Measurements from ENCODE around the gene INF2.

Gene INF2

DNA sequence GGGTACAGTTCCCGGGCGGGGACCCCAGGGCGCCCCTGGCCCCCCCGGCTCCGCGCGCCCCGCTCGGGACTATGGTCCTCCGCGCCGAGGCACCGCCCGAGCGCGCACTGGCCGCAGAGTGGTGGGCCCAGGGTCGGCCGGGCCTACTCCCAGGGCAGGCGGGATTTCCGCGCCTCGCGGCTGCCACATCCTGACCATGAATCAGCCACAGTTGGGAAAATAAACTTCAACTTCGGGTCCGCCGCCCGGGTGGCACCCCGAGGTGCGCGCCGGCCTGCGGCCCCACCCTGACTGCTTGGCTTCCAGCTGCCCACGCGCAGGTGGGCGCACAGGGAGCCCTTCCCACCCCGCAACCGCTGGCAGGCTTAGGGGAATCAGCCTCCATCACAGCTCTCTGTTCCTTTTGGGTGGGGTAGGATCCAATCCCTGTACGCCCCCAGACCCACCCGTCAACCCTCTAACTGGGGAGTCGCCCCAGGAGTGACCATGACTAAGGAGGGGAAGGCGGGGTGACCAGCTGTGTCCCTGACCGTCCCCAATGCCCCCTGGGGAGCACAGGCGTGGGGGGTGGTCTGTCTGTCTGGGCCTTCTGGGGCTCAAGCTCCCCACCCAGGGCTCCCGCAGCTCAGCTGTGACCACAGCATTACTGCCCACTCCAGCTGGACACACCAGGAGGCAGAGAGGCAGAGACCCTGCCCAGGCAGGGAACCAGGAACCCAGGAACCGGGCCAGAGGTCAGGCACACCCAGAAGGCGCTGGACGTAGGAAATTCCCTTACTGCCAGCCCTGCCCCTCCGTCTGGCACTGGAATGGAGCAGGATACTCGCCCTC lies 678 bp downstream of the INF2 start:
- peak overlapping the region; percentile 90 for H3K4me3 ChIP-seq (ENCODE audit: low read depth, low read length)
- TF ChIP-seq, protein P1, sequence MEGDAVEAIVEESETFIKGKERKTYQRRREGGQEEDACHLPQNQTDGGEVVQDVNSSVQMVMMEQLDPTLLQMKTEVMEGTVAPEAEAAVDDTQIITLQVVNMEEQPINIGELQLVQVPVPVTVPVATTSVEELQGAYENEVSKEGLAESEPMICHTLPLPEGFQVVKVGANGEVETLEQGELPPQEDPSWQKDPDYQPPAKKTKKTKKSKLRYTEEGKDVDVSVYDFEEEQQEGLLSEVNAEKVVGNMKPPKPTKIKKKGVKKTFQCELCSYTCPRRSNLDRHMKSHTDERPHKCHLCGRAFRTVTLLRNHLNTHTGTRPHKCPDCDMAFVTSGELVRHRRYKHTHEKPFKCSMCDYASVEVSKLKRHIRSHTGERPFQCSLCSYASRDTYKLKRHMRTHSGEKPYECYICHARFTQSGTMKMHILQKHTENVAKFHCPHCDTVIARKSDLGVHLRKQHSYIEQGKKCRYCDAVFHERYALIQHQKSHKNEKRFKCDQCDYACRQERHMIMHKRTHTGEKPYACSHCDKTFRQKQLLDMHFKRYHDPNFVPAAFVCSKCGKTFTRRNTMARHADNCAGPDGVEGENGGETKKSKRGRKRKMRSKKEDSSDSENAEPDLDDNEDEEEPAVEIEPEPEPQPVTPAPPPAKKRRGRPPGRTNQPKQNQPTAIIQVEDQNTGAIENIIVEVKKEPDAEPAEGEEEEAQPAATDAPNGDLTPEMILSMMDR (IDR thresholded peaks at IDR 0.05; ENCODE audit: low read depth, low read length) = no peak

DNA sequence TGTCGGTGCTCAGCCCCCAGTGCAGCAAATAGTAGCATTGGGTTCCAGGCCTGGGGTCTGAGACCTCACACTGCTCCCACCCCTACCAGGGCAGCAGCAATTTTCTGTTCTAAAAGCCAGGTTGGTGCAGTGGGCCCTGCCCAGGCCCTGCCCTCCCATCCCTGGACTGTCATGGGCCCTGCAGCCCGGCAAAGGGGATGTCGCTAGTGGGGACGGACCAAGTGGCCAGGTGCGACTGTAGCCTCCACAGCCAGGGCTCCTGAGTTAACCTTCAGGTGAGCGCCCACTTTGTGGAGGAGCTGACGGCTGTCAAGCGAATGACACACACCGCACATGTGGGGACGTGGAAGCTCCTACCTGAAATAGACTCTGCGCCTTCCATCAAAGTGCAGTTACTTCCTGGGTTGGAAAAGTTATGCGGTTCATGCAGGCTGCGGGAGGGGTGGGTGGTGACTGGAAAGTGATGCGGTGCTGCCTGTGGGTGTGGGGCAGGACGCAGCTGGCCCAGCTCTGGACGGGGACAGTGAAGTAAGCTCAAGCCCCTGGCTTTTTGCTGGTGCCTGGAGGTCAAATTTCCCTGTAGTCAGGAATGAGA lies 1.5 kb downstream of the INF2 start:
- TF ChIP-seq, protein P1 (IDR thresholded peaks at IDR 0.05; ENCODE audit: low read depth, low read length) = no peak
- H3K4me3 ChIP-seq (ENCODE audit: low read depth, low read length) = peak overlapping the region; percentile 90

DNA sequence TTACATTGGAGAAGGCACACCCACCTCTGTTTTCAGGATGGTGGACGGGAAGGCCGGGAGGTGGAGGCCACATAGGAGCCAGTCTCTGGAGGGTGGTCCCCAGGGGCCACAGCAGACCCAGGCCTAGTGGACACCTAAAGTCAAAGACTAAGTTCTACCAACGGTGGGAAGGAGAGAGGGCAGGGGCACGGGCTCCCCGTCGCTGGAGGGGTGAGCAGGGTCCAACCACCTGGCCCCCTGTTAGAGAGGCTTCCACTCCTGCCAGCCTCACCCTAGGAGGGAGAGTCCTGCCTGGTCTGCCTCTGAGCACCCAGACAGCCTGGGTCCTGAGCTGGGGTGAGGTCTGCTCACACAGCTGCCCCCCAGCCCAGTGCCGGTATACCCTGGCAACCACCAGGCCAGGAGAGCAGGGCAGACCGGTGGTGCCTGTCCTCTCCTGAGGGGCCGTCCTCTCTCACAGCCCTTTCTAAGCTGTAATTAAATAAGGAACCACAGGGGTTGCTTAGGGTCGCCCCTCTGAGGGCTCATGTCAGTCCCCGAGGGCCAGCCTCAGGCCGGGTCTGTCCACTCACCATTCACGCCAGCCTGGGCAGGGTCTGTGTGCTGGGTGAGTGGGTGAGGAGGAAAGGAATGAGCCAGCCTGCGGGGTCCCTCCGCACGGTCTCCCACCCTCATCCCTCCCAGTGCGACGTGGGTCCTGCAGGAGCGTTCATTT lies 2.3 kb downstream of the INF2 start:
- H3K4me3 ChIP-seq (ENCODE audit: low read depth, low read length) = peak overlapping the region; percentile 90; the same call in 1 of the 2 replicates
- TF ChIP-seq, protein P1 (IDR thresholded peaks at IDR 0.05; ENCODE audit: low read depth, low read length) = no peak

DNA sequence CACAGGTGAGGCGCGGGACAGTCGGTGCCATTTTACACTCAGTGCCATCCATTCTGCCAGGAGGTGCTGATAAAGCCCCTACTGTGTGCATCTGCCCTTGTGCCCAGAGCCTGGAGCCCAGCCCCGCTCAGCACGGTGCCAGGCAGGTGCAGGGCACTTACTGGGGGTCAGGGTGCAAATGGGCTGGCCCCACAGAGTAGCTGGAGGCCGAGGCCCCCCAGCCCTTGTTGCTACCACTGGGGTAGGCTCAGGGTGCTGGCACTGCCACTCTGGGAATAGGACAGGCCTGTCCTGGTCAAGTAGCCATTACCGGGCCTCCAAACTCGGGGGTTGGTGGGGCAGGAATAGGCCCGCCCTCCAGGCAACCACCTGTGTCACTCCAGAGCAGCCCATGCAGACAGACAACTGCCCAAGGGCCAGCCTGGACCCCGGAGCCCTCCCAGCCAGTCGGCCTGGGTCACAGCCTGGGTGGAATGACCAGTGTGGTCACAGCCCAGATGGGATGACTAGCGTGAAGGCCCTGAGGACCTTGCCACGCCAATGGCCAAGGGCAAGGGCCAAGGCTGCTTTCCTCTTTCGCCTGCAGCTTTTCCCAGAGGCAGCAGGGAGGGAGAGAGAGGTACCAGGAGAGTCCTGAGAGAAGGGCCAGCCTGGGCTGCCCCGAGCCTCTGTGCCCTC lies 3.0 kb downstream of the INF2 start:
- H3K4me3 ChIP-seq (ENCODE audit: low read depth, low read length) = no peak overlapping the region
- TF ChIP-seq, protein P1 (IDR thresholded peaks at IDR 0.05; ENCODE audit: low read depth, low read length) = no peak

DNA sequence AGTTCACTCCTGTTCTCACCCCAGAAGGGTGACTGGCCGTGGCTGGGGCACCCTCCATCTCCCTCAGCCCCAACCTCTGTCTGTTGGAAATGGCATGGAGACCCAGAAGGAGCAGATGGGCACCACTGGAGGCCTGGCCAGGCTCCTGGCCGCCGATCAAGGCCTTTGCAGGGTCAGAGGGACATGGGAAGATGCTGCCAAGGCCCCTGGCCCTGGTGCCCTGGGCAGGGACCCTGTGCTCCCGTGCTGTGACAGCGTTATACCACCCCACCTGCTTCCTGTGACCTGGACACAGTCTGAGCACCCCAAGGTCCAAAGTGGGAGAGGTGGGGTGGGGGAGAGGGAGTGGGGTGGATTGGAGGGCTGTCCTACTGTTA lies 3.5 kb downstream of the INF2 start:
- TF ChIP-seq, protein P1 (IDR thresholded peaks at IDR 0.05; ENCODE audit: low read depth, low read length) = no peak

DNA sequence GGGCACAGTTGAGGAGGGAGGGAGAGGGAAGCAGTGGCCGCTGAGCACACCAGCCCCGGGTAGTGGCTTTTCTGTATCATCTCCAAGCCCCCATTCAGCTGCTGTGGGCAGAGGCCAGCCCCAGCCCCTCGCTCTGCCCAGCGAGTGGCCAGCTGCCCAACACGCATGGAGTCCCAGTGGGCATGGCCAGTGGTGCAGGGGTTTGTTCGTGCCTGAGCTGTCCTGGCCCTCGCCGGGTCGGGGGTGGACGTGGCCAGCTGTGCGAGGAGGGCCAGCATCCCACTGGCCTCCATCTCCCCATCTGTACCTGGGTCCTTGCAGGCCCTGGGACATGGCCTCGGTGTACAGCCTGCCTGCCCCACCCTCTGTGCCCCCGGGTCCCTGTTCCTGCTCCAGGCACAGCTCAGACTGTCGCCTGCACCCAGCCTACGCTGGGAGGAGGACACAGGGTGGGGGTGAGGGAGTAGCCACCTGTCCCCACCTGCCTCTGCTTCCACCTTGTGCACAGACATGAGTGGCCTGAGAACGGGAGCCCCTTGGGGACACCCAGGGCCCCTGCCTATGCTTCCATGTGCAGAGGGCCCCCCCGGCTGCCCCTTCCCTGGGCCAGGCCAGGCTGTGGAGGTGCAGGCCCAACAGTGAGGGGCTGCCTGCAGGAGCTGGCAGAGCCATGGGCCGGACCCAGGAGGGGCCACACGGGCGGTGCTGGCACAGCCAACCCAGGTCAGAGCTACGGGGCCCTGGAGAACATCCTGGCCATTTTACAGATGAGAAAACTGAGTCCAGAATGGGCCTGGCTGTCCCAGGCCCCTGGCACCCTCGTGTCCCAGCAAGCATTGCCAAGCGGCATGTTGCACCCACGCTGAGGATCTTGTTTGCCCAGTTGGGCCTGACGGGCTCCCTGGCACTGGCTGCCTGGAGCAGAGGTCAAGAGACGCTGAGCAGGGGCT lies 4.3 kb downstream of the INF2 start:
- H3K4me3 ChIP-seq (ENCODE audit: low read depth, low read length) = no peak overlapping the region
- TF ChIP-seq, protein P1 (IDR thresholded peaks at IDR 0.05; ENCODE audit: low read depth, low read length) = no peak

More for the DNA sequence above, 3.5 kb downstream of the INF2 start:
- no peak overlapping the region for H3K4me3 ChIP-seq (ENCODE audit: low read depth, low read length)
